ENCODE results near the gene ANK3.

The ANK3 gene

DNA sequence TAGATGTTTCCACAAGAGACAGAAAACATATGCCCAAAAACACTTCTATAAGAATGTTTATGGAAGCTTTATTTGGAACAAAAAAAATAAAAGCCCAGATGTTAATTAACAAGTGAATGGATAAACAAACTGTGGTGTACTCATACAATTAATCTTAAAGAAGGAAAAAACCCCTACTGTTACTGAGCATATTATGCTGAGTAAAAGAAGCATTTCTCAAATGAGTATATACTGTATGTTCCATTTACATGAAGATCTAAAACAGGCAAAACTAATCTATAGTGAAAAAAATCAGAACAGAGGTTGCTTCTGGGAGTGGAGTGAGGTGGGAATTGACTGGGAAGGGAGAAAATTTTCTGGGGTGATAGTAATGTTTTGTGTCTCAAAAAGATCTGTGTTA is 15.5 kb upstream of the ANK3 start:
- no peaks in the 10 kb centered on the region for H3K27me3 ChIP-seq (ENCODE audit: control insufficient read depth in 1 of 2, insufficient read depth in 1 of 2, low read length in 2 of 2)

GRCh38 chr10:60403168-60403873 is 13.6 kb upstream of the ANK3 start:
- Histone ChIP-seq H3K18ac (ENCODE audit: low read depth in 1 of 2, low read length in 2 of 2) (no peak overlapping the region), H3K27ac (ENCODE audit: low read length, poor library complexity, severe bottlenecking) (no peak overlapping the region), H3K14ac (ENCODE audit: low read length in 2 of 2) (no peak overlapping the region), H3K4me1 (ENCODE audit: control insufficient read depth, insufficient read depth, low read depth, low read length) (no peaks in the 10 kb centered on the region), H3K9me3 (ENCODE audit: control insufficient read depth, low read length) (peaks cover 15% of the 10 kb centered on the region), H2AK5ac (ENCODE audit: low read length, severe bottlenecking) (no peak overlapping the region), H2BK12ac (ENCODE audit: low read length in 2 of 2) (no peak overlapping the region), H3K4me3 (ENCODE audit: insufficient read depth in 1 of 2, low read depth in 1 of 2, low read length in 2 of 2) (no peak overlapping the region), H2BK15ac (ENCODE audit: low read depth, poor library complexity, severe bottlenecking) (no peak overlapping the region), H2BK5ac (ENCODE audit: low read depth, low read length, poor library complexity, severe bottlenecking) (no peak overlapping the region), H2AFZ (ENCODE audit: low read depth, low read length) (no peak overlapping the region), H2BK120ac (ENCODE audit: low read depth, low read length) (no peak overlapping the region), H3K27me3 (ENCODE audit: control insufficient read depth in 1 of 2, insufficient read depth in 1 of 2, low read length in 2 of 2) (no peaks in the 10 kb centered on the region), H3K4ac (ENCODE audit: low read depth in 1 of 2, low read length in 2 of 2) (no peak overlapping the region), H3K79me1 (replicated peaks; ENCODE audit: low read length, poor library complexity, severe bottlenecking) (peaks cover 5% of the 10 kb centered on the region), H3K9ac (ENCODE audit: low read length) (no peak overlapping the region), H3K4me2 (ENCODE audit: low read length, poor library complexity, severe bottlenecking) (no peak overlapping the region), H4K8ac (ENCODE audit: low read length) (no peak overlapping the region), H3K23ac (ENCODE audit: low read length in 2 of 2) (no peak overlapping the region), H4K91ac (ENCODE audit: low read length) (no peak overlapping the region), H3K36me3 (ENCODE audit: control insufficient read depth in 1 of 2, insufficient read depth in 2 of 2, low read depth in 1 of 2, low read length in 2 of 2) (no peaks in the 10 kb centered on the region)
- no CpG with 5 or more reads among the region's 8 CpGs for WGBS
- no peak for DNase-seq

More for the DNA sequence above, 15.5 kb upstream of the ANK3 start:
- no peak overlapping the region for H4K91ac ChIP-seq (ENCODE audit: low read length)
- H2AFZ ChIP-seq (ENCODE audit: low read depth, low read length), result no peak overlapping the region
- no peak overlapping the region for H2BK15ac ChIP-seq (ENCODE audit: low read depth, poor library complexity, severe bottlenecking)
- H4K8ac ChIP-seq (ENCODE audit: low read length), result no peak overlapping the region
- H3K4me3 ChIP-seq (ENCODE audit: insufficient read depth in 1 of 2, low read depth in 1 of 2, low read length in 2 of 2), result no peak overlapping the region
- no peak for DNase-seq
- no peak overlapping the region for H2AK5ac ChIP-seq (ENCODE audit: low read length, severe bottlenecking)
- no peak overlapping the region for H3K9ac ChIP-seq (ENCODE audit: low read length)
- H3K79me1 ChIP-seq (replicated peaks; ENCODE audit: low read length, poor library complexity, severe bottlenecking), result peaks cover 7% of the 10 kb centered on the region
- H3K9me3 ChIP-seq (ENCODE audit: control insufficient read depth, low read length), result peaks cover 15% of the 10 kb centered on the region
- H3K18ac ChIP-seq (ENCODE audit: low read depth in 1 of 2, low read length in 2 of 2), result no peak overlapping the region
- H3K27ac ChIP-seq (ENCODE audit: low read length, poor library complexity, severe bottlenecking), result no peak overlapping the region
- H3K14ac ChIP-seq (ENCODE audit: low read length in 2 of 2), result no peak overlapping the region
- no peaks in the 10 kb centered on the region for H3K36me3 ChIP-seq (ENCODE audit: control insufficient read depth in 1 of 2, insufficient read depth in 2 of 2, low read depth in 1 of 2, low read length in 2 of 2)
- no peak overlapping the region for H3K4me2 ChIP-seq (ENCODE audit: low read length, poor library complexity, severe bottlenecking)
- no peaks in the 10 kb centered on the region for H3K4me1 ChIP-seq (ENCODE audit: control insufficient read depth, insufficient read depth, low read depth, low read length)
- H2BK5ac ChIP-seq (ENCODE audit: low read depth, low read length, poor library complexity, severe bottlenecking), result no peak overlapping the region
- no peak overlapping the region for H2BK120ac ChIP-seq (ENCODE audit: low read depth, low read length)
- H2BK12ac ChIP-seq (ENCODE audit: low read length in 2 of 2), result no peak overlapping the region
- no peak overlapping the region for H3K23ac ChIP-seq (ENCODE audit: low read length in 2 of 2)
- H3K4ac ChIP-seq (ENCODE audit: low read depth in 1 of 2, low read length in 2 of 2), result no peak overlapping the region

DNA sequence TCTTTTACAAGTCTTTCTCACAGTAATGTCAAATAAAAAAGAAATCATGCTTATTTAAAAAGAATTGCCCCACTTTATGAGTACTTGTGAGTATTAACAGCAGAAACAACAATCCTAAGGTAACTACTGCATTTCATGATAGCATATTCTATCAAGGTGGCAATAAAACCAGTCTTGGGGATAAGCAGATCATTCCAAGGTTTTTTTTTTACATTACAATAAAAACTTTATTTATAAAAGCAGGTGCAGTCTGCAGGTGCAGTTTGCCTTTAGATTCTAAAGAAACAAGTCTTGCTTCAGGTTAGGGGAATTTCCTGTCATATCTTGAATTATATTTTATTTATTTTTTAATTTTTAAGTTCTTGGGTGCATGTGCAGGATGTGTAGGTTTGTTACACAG is 10.7 kb upstream of the ANK3 start:
- Histone ChIP-seq H2BK12ac (ENCODE audit: low read length in 2 of 2) (no peak overlapping the region), H4K91ac (ENCODE audit: low read length) (no peak overlapping the region), H3K79me1 (replicated peaks; ENCODE audit: low read length, poor library complexity, severe bottlenecking) (peaks cover 5% of the 10 kb centered on the region), H3K36me3 (ENCODE audit: control insufficient read depth in 1 of 2, insufficient read depth in 2 of 2, low read depth in 1 of 2, low read length in 2 of 2) (no peaks in the 10 kb centered on the region), H4K8ac (ENCODE audit: low read length) (no peak overlapping the region), H3K4me1 (ENCODE audit: control insufficient read depth, insufficient read depth, low read depth, low read length) (no peaks in the 10 kb centered on the region), H2AFZ (ENCODE audit: low read depth, low read length) (no peak overlapping the region), H2BK5ac (ENCODE audit: low read depth, low read length, poor library complexity, severe bottlenecking) (no peak overlapping the region), H3K14ac (ENCODE audit: low read length in 2 of 2) (no peak overlapping the region), H2BK15ac (ENCODE audit: low read depth, poor library complexity, severe bottlenecking) (no peak overlapping the region), H3K27me3 (ENCODE audit: control insufficient read depth in 1 of 2, insufficient read depth in 1 of 2, low read length in 2 of 2) (no peaks in the 10 kb centered on the region), H3K9ac (ENCODE audit: low read length) (no peak overlapping the region), H3K4ac (ENCODE audit: low read depth in 1 of 2, low read length in 2 of 2) (no peak overlapping the region), H3K9me3 (ENCODE audit: control insufficient read depth, low read length) (peaks cover 15% of the 10 kb centered on the region), H3K27ac (ENCODE audit: low read length, poor library complexity, severe bottlenecking) (no peak overlapping the region), H3K4me3 (ENCODE audit: insufficient read depth in 1 of 2, low read depth in 1 of 2, low read length in 2 of 2) (no peak overlapping the region), H2BK120ac (ENCODE audit: low read depth, low read length) (no peak overlapping the region), H3K23ac (ENCODE audit: low read length in 2 of 2) (no peak overlapping the region), H2AK5ac (ENCODE audit: low read length, severe bottlenecking) (no peak overlapping the region), H3K4me2 (ENCODE audit: low read length, poor library complexity, severe bottlenecking) (no peak overlapping the region), H3K18ac (ENCODE audit: low read depth in 1 of 2, low read length in 2 of 2) (no peak overlapping the region)
- no peak for DNase-seq

DNA sequence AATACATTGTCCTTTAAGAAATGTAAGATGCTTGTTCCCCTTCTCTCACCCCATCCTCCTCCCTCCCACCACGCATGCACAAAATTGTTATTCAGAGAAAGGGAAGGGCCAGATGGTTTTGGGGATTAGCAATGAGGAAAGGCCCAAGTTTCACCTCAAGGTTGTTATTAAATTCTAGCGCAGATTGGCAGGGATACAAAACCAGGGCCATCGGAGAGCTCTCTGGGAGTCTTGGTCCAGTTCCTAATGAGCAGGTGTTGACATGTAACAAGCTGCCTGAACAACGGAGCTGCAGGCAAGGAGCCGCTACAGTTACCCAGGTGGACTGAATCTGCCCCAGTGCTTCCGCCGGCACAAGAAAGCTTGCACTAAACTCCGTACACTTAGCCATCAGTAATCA is 9.7 kb upstream of the ANK3 start:
- Histone ChIP-seq H3K9me3 (ENCODE audit: control insufficient read depth, low read length) (peaks cover 15% of the 10 kb centered on the region), H3K36me3 (ENCODE audit: control insufficient read depth in 1 of 2, insufficient read depth in 2 of 2, low read depth in 1 of 2, low read length in 2 of 2) (no peaks in the 10 kb centered on the region), H2BK5ac (ENCODE audit: low read depth, low read length, poor library complexity, severe bottlenecking) (no peak overlapping the region), H4K91ac (ENCODE audit: low read length) (peak overlapping the region; percentile 61), H2AK5ac (ENCODE audit: low read length, severe bottlenecking) (no peak overlapping the region), H3K18ac (ENCODE audit: low read depth in 1 of 2, low read length in 2 of 2) (no peak overlapping the region), H3K4me1 (ENCODE audit: control insufficient read depth, insufficient read depth, low read depth, low read length) (no peaks in the 10 kb centered on the region), H2BK12ac (ENCODE audit: low read length in 2 of 2) (no peak overlapping the region), H2BK120ac (ENCODE audit: low read depth, low read length) (no peak overlapping the region), H3K9ac (ENCODE audit: low read length) (no peak overlapping the region), H2BK15ac (ENCODE audit: low read depth, poor library complexity, severe bottlenecking) (no peak overlapping the region), H3K23ac (ENCODE audit: low read length in 2 of 2) (peak overlapping the region in 1 of 2 experiments; percentile 9), H3K14ac (ENCODE audit: low read length in 2 of 2) (no peak overlapping the region), H3K27me3 (ENCODE audit: control insufficient read depth in 1 of 2, insufficient read depth in 1 of 2, low read length in 2 of 2) (no peaks in the 10 kb centered on the region), H3K4ac (ENCODE audit: low read depth in 1 of 2, low read length in 2 of 2) (no peak overlapping the region), H3K4me2 (ENCODE audit: low read length, poor library complexity, severe bottlenecking) (no peak overlapping the region), H3K27ac (ENCODE audit: low read length, poor library complexity, severe bottlenecking) (no peak overlapping the region), H2AFZ (ENCODE audit: low read depth, low read length) (no peak overlapping the region), H4K8ac (ENCODE audit: low read length) (no peak overlapping the region), H3K4me3 (ENCODE audit: insufficient read depth in 1 of 2, low read depth in 1 of 2, low read length in 2 of 2) (no peak overlapping the region), H3K79me1 (replicated peaks; ENCODE audit: low read length, poor library complexity, severe bottlenecking) (peaks cover 5% of the 10 kb centered on the region)
- 85% methylated on average over 6 of the region's 8 CpGs for WGBS
- DNase-seq, result no peak

Measured in mesenchymal stem cell (in vitro differentiated cells and primary cell).